Liver (tissue), 9 donors: Measurements from ENCODE around the gene ZC3H12D. TPM values are rescaled to one million over a fixed set of nuclear protein-coding genes. Genes with fewer than 3 reads are reported as not detected.

Experiments
- DNase-seq: peaks from one replicate; pipeline ENCODE4 v3.0.0-alpha.2; 2017; ENCODE audit warnings: low spot score
- H3K27ac ChIP-seq, 2 donors: one replicate each; pipeline ENCODE4 v1.7.0; 2013; ENCODE audit warnings: inconsistent platforms in 2 of 2, low read length in 2 of 2, control low read depth in 1 of 2, low read depth in 1 of 2, mild to moderate bottlenecking in 1 of 2
- H3K27me3 ChIP-seq, 4 donors: one replicate each; pipeline versions ENCODE4 v1.6.1 to v1.7.0; 2013; ENCODE audit warnings: low read length in 3 of 4, inconsistent platforms in 1 of 4, mild to moderate bottlenecking in 1 of 4, moderate library complexity in 1 of 4; ENCODE audit not compliant: control insufficient read depth in 4 of 4, insufficient read depth in 4 of 4
- H3K36me3 ChIP-seq, 4 donors: one replicate each; pipeline versions ENCODE4 v1.6.1 to v1.7.0; 2013; ENCODE audit warnings: low read length in 3 of 4, mild to moderate bottlenecking in 3 of 4, low read depth in 1 of 4, moderate library complexity in 1 of 4; ENCODE audit not compliant: control insufficient read depth in 4 of 4, insufficient read depth in 3 of 4
- H3K4me1 ChIP-seq, 4 donors: one replicate each; pipeline versions ENCODE4 v1.6.1 to v1.7.0; 2013; ENCODE audit warnings: low read length in 3 of 4, mild to moderate bottlenecking in 3 of 4, moderate library complexity in 1 of 4; ENCODE audit not compliant: control insufficient read depth in 4 of 4, insufficient read depth in 4 of 4
- H3K4me3 ChIP-seq, 3 donors: one replicate each; pipeline versions ENCODE4 v1.6.1 to v1.7.0; 2013; ENCODE audit warnings: low read length in 3 of 3, control low read depth in 1 of 3, low read depth in 1 of 3, mild to moderate bottlenecking in 1 of 3
- H3K9ac ChIP-seq, 2 donors: one replicate each; pipeline ENCODE4 v1.7.0; 2013; ENCODE audit warnings: low read length in 2 of 2, mild to moderate bottlenecking in 2 of 2, moderate library complexity in 2 of 2, control low read depth in 1 of 2, low read depth in 1 of 2
- H3K9me3 ChIP-seq, 4 donors: one replicate each; pipeline versions ENCODE4 v1.6.1 to v1.7.0; 2013; ENCODE audit warnings: low read length in 3 of 4; ENCODE audit not compliant: control insufficient read depth in 4 of 4
- CTCF ChIP-seq: fragments of 150-350 bp; IDR thresholded peaks from 2 replicates; pipeline ENCODE4 v1.5.1; 2017; ENCODE audit warnings: improper control_type of control experiment, low read depth, low read length; ENCODE audit not compliant: missing input control
- GABPA ChIP-seq, 2 donors: IDR thresholded peaks in 1 of 2; conservative IDR thresholded peaks in 1 of 2; 2 replicates each; pipeline ENCODE4 v1.6.1; 2016; ENCODE audit warnings: antibody characterized with exemption in 2 of 2, mild to moderate bottlenecking in 1 of 2, moderate library complexity in 1 of 2
- HNF4G ChIP-seq: IDR thresholded peaks from 2 replicates; pipeline ENCODE4 v1.6.1; 2016; ENCODE audit warnings: antibody characterized with exemption
- JUND ChIP-seq, 2 donors: IDR thresholded peaks; 2 replicates each; pipeline ENCODE4 v1.6.1; 2016; ENCODE audit warnings: antibody characterized with exemption in 2 of 2
- NR2F2 ChIP-seq: IDR thresholded peaks from 2 replicates; pipeline ENCODE4 v1.6.1; 2016; ENCODE audit warnings: antibody characterized with exemption
- RAD21 ChIP-seq, 2 donors: IDR thresholded peaks; 2 replicates each; pipeline ENCODE4 v1.6.1; 2016; ENCODE audit warnings: antibody characterized with exemption in 2 of 2, mild to moderate bottlenecking in 2 of 2
- REST ChIP-seq: IDR thresholded peaks from 2 replicates; pipeline ENCODE4 v1.6.1; 2016; ENCODE audit warnings: antibody characterized with exemption, mild to moderate bottlenecking
- RXRA ChIP-seq, 2 donors: IDR thresholded peaks; 2 replicates each; pipeline ENCODE4 v1.6.1; 2017 to 2018; ENCODE audit warnings: antibody characterized with exemption in 2 of 2, mild to moderate bottlenecking in 1 of 2
- SP1 ChIP-seq: IDR thresholded peaks from 2 replicates; pipeline ENCODE4 v1.6.1; 2018; ENCODE audit warnings: antibody characterized with exemption, mild to moderate bottlenecking
- TAF1 ChIP-seq: conservative IDR thresholded peaks from 2 replicates; pipeline ENCODE4 v1.6.1; 2016; ENCODE audit warnings: antibody characterized with exemption, mild to moderate bottlenecking
- ZBTB33 ChIP-seq: IDR thresholded peaks from 2 replicates; pipeline ENCODE4 v1.6.1; 2016; ENCODE audit warnings: antibody characterized with exemption
- WGBS: extraction: QIAGEN DNeasy Blood & Tissue Kit; methylation state at CpG from one replicate; pipeline ENCODE4 v1.1.7; 2013; 5-methylcytosine and 5-hydroxymethylcytosine counted together
- polyA plus RNA-seq, 2 donors: library from polyadenylated mRNA; stranded (reverse) in 1 of 2; unstranded in 1 of 2; fragments of 200-250 nt in 1 of 2; fragments of >200 nt in 1 of 2; fragmentation: Nextera tagmentation in 1 of 2; extraction: Ambion mirVana in 1 of 2; gene quantifications; one replicate each; pipeline versions ENCODE4 v1.2.1 to v1.2.3, GENCODE V29; 2013 to 2015
- total RNA-seq, 2 donors: library from RNA; depleted of rRNA; stranded (reverse); fragments of >200 nt; gene quantifications; one replicate each; pipeline ENCODE4 v1.2.3, GENCODE V29; 2014
- TF ChIP-seq, protein P1 (sequence below): IDR thresholded peaks from 2 replicates; pipeline ENCODE4 v1.6.1; 2016; ENCODE audit warnings: antibody characterized with exemption
- TF ChIP-seq, protein P2 (sequence below): IDR thresholded peaks from 2 replicates; pipeline ENCODE4 v1.6.1; 2016; ENCODE audit warnings: antibody characterized with exemption
- donor health status: healthy.
- donor health status: healthy.
- donor health status: healthy.
- donor health status: healthy.
- donor health status: healthy.

ZC3H12D gene
- total and polyA plus RNA-seq, 4 donors, result 0.07 to 1.4 (median 0.84) TPM

DNA sequence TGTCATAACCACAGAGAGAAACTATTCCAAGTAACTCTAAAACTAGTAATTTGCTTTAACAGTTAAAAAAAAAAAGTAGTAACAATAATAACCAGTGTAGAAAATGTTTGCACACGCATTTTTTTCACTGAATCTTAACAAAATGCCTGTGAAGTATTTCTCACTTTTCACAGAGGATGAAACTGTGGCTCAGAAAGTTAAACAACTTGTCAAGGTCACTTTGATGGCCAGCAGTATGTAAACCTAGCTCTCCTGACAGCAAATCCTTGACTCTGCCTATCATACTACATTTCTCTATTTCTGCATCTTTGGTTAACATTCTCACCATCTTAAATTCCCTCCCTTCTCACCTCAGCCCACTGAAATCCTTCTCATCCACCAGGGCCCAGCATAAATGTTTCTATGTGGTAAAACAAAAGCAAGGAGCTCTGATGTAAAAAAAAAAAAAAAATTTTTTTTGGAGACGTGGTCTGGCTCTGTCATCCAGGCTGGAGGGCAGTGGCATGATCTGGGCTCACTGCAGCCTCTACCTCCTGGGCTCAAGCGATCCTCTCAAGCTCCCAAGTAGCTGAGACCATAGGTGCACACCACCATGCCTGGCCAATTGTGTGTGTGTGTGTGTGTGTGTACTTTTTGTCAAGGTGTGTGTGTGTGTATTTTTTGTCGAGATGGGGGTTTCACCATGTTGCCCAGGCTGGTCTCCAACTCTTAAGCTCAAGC is 26.1 kb upstream of the ZC3H12D start:
- Histone ChIP-seq H3K4me3 (no peak overlapping the region), H3K27me3 (no peaks in the 10 kb centered on the region), H3K36me3 (peaks cover 7 to 16% (median 12%) of the 10 kb centered on the region in 4 donors), H3K9me3 (no peaks in the 10 kb centered on the region), H3K4me1 (no peaks in the 10 kb centered on the region), H3K9ac (no peak overlapping the region), H3K27ac (no peak overlapping the region)
- TF ChIP-seq SP1 (no peak), HNF4G (no peak), ZBTB33 (no peak), RXRA (IDR thresholded peaks at IDR 0.05) (no peak), RAD21 (IDR thresholded peaks at IDR 0.05) (no peak), GABPA (IDR thresholded peaks at IDR 0.05 in 1 of 2, conservative IDR thresholded peaks at IDR 0.05 in 1 of 2) (no peak), JUND (IDR thresholded peaks at IDR 0.05) (no peak), REST (no peak)
- TF ChIP-seq, protein P1, sequence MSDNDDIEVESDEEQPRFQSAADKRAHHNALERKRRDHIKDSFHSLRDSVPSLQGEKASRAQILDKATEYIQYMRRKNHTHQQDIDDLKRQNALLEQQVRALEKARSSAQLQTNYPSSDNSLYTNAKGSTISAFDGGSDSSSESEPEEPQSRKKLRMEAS, result no peak
- no peak for DNase-seq
- 92% methylated on average over 4 of the region's 4 CpGs for WGBS

GRCh38 chr6:149508485-149508884 is 23.7 kb upstream of the ZC3H12D start:
- peaks cover 7 to 21% (median 13%) of the 10 kb centered on the region in 4 donors for H3K36me3 ChIP-seq
- no peak overlapping the region for H3K27ac ChIP-seq
- H3K4me3 ChIP-seq, result no peak overlapping the region
- 58% methylated on average over 3 of the region's 3 CpGs for WGBS
- H3K9me3 ChIP-seq, result no peaks in the 10 kb centered on the region
- no peaks in the 10 kb centered on the region for H3K27me3 ChIP-seq
- TF ChIP-seq GABPA (IDR thresholded peaks at IDR 0.05 in 1 of 2, conservative IDR thresholded peaks at IDR 0.05 in 1 of 2), result no peak
- TF ChIP-seq JUND (IDR thresholded peaks at IDR 0.05), result no peak
- TF ChIP-seq, protein P1, result no peak
- no peak for TF ChIP-seq RAD21 (IDR thresholded peaks at IDR 0.05)
- TF ChIP-seq NR2F2, result no peak
- no peak for TF ChIP-seq CTCF
- no peak for TF ChIP-seq ZBTB33
- TF ChIP-seq, protein P2, sequence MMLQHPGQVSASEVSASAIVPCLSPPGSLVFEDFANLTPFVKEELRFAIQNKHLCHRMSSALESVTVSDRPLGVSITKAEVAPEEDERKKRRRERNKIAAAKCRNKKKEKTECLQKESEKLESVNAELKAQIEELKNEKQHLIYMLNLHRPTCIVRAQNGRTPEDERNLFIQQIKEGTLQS, result no peak
- TF ChIP-seq TAF1, result no peak
- no peaks in the 10 kb centered on the region for H3K4me1 ChIP-seq
- DNase-seq, result no peak
- no peak overlapping the region for H3K9ac ChIP-seq
